ENCODE measurements around the gene CLBA1.

- TF ChIP-seq CTCF (conservative IDR thresholded peaks at IDR 0.05 in 1 of 2, IDR thresholded peaks at IDR 0.05 in 1 of 2; ENCODE audit: low read depth in 1 of 2, low read length in 2 of 2): no peak
- TF ChIP-seq EZH2 (IDR thresholded peaks at IDR 0.05; ENCODE audit: low read length, missing control alignments): no peak
These were observed 58.1 kb downstream of the CLBA1 start for GRCh38 chr14:105043641-105044040.

Data from fibroblast of lung (primary cell).